ENCODE results near the gene ZNF529. TPM values are rescaled to one million over a fixed set of nuclear protein-coding genes. Genes with fewer than 3 reads are reported as not detected.

The ZNF529 gene
- total RNA-seq, 1 donor = 13.7 TPM

GRCh38 chr19:36514012-36514612, 59.0 kb downstream of the ZNF529 start:
- no peak for DNase-seq (ENCODE audit: low read depth in 2 of 3, low spot score in 2 of 3)

DNA sequence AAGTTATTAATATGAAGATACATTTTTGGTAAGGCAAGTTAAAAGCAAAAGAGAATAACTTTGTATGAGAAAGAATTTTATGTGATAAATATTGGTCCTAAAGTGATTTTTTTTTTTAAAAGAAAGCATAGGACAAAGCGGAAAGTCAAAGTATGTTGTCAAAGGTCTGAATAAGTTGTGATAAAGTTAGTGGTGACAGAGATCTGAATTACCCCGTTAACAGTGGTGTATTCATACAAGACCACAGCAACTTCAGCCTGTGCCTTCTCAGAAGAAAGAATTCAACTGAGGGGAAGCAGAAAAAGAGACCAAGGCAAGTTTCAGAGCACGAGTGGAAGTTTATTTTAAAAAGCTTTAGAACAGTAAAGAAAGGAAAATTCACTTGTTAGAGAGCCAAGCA, 64.8 kb downstream of the ZNF529 start:
- DNase-seq (ENCODE audit: low read depth in 2 of 3, low spot score in 2 of 3) = no peak

GRCh38 chr19:36501973-36502372, 71.1 kb downstream of the ZNF529 start:
- no peak for DNase-seq (ENCODE audit: low read depth in 2 of 3, low spot score in 2 of 3)

- no peak for DNase-seq (ENCODE audit: low read depth in 2 of 3, low spot score in 2 of 3)
Observed at GRCh38 chr19:36497001-36497400, 76.1 kb downstream of the ZNF529 start.

Other genes with a start within 250 kb of the ZNF529 start
- gene ZFP14, start 194.1 kb downstream of the ZNF529 start, total RNA-seq = 4.0 TPM
- 3.0 TPM for gene ZFP82, start 154.6 kb downstream of the ZNF529 start, total RNA-seq
- 4.8 TPM for gene ZNF566, start 83.7 kb downstream of the ZNF529 start, total RNA-seq
- gene ZNF260, start 45.0 kb downstream of the ZNF529 start, total RNA-seq = 5.7 TPM
- 10.5 TPM for gene ZNF382, start 32.0 kb upstream of the ZNF529 start, total RNA-seq
- 3.5 TPM for gene ZNF461, start 93.5 kb upstream of the ZNF529 start, total RNA-seq
- 2.4 TPM for gene ZNF567, start 114.3 kb upstream of the ZNF529 start, total RNA-seq
- 5.7 TPM for gene ZNF850, start 199.5 kb upstream of the ZNF529 start, total RNA-seq

All from hematopoietic multipotent progenitor cell (in vitro differentiated cells).